Heart right ventricle (tissue), 16 donors: Measurements from ENCODE around the gene MMP12. TPM values are rescaled to one million over a fixed set of nuclear protein-coding genes. Genes with fewer than 3 reads are reported as not detected.

Source experiments
- ATAC-seq, 8 donors: fragments of 200-7000 bp; cut with Tn5 transposase; one replicate each; pipeline ENCODE4 v1.9.1; 2020; ENCODE audit warnings: mild to moderate bottlenecking in 8 of 8, moderate library complexity in 8 of 8, moderate number of reproducible peaks in 1 of 8
- DNase-seq, 2 donors: peaks; one replicate each; pipeline ENCODE4 v3.0.0-alpha.2; 2020
- H3K27ac ChIP-seq, 10 donors: fragments of 200-600 bp; sonication (generic) in 2 of 10; one replicate each; pipeline versions ENCODE4 v1.5.0 to v1.8.0; 2020 to 2022; ENCODE audit warnings: mild to moderate bottlenecking in 3 of 10
- H3K27me3 ChIP-seq, 7 donors: fragments of 200-600 bp; one replicate each; pipeline ENCODE4 v1.8.0; 2021 to 2022; ENCODE audit warnings: mild to moderate bottlenecking in 2 of 7
- H3K36me3 ChIP-seq, 9 donors: fragments of 200-600 bp; sonication (generic) in 1 of 9; one replicate each; pipeline versions ENCODE4 v1.5.0 to v1.8.0; 2020 to 2022; ENCODE audit warnings: mild to moderate bottlenecking in 2 of 9
- H3K4me1 ChIP-seq, 9 donors: fragments of 200-600 bp; sonication (generic) in 1 of 9; one replicate each; pipeline versions ENCODE4 v1.5.0 to v1.8.0; 2020 to 2022; ENCODE audit warnings: mild to moderate bottlenecking in 4 of 9
- H3K4me3 ChIP-seq, 10 donors: fragments of 200-600 bp; sonication (generic) in 2 of 10; one replicate each; pipeline versions ENCODE4 v1.5.0 to v1.8.0; 2020 to 2022; ENCODE audit warnings: mild to moderate bottlenecking in 7 of 10, moderate library complexity in 2 of 10
- H3K9me3 ChIP-seq, 11 donors: fragments of 200-600 bp in 10 of 11; sonication (generic) in 2 of 11; one replicate each; pipeline versions ENCODE4 v1.5.0 to v1.8.0; 2013 to 2022; ENCODE audit warnings: mild to moderate bottlenecking in 2 of 11, control low read depth in 1 of 11, moderate library complexity in 1 of 11
- WGBS, 2 donors: extraction: QIAGEN DNeasy Blood & Tissue Kit; methylation state at CpG; one replicate each; pipeline ENCODE4 v1.1.7; 2013; ENCODE audit warnings: inconsistent platforms in 1 of 2; 5-methylcytosine and 5-hydroxymethylcytosine counted together
- intact Hi-C, 10 donors: fragments of 100-400 bp; cut with DNase I; formaldehyde crosslinking; loops; one replicate each; pipeline versions ENCODE4 v1.11.1 to v1.14.2; 2022
- polyA plus RNA-seq, 2 donors: library from polyadenylated mRNA; stranded (reverse); fragments of 200-250 nt; gene quantifications; one replicate each; pipeline ENCODE4 v1.2.3, GENCODE V29; 2013
- total RNA-seq, 10 donors: library from RNA; stranded (reverse); fragmentation: NEBNext Ultra II Directional in 3 of 10; extraction: Animal tissue kit (Norgen Biotek cat#: 25700) in 3 of 10; gene quantifications; one replicate each; pipeline versions ENCODE4 v1.2.1 to v1.2.4, GENCODE V29; 2021 to 2023
- TF ChIP-seq, protein P1 (sequence below), 9 donors: fragments of 200-600 bp; sonication (generic) in 2 of 9; IDR thresholded peaks; one replicate each; pipeline versions ENCODE4 v1.5.0 to v1.8.0; 2021 to 2022; ENCODE audit warnings: antibody characterized with exemption in 9 of 9, mild to moderate bottlenecking in 5 of 9, moderate library complexity in 1 of 9
- donor health status: Arrhythmogenic right ventricular cardiomyopathy.
- donor health status: ischemic (EF 13 %, LVEDD 7.1; RV severe dilation, severe dysfunction).
- donor health status: healthy with polysubstance abuse.
- donor health status: DM: no; HTN: yes; CAD: no.
- donor health status: DM: no; HTN: no; CAD: no.
- donor health status: ischemic (EF 25% LVEDD 6.9; RV normal size, moderate dysfunction).
- donor health status: ischemic (EF 25% LVEDD 5.7; RV mildly dilated, moderate dysfunction).
- donor health status: healthy.
- donor health status: DM: yes; HTN: yes; CAD: no.
- donor health status: Ischemic cardiomyopathy.
- donor health status: ischemic (EF 35%, LVEDD 5.7; RV mildly dilated, moderate dysfunction).
- donor health status: nonischemic (EF 11% LVEDD 7.7; RV severe dilation, severe dysfunction).
- donor health status: DM: yes; HTN: yes; CAD: no.
- donor health status: PGD.
- donor health status: ischemic (EF 29% LVEDD 5.4; RV normal size, mild dysfunction).
- donor health status: nonischemic (EF 23%, LVEDD 6.1; RV moderate dilation, normal function).

The MMP12 gene
- total and polyA plus RNA-seq, 12 donors: 0.30 TPM; not detected in 11

DNA sequence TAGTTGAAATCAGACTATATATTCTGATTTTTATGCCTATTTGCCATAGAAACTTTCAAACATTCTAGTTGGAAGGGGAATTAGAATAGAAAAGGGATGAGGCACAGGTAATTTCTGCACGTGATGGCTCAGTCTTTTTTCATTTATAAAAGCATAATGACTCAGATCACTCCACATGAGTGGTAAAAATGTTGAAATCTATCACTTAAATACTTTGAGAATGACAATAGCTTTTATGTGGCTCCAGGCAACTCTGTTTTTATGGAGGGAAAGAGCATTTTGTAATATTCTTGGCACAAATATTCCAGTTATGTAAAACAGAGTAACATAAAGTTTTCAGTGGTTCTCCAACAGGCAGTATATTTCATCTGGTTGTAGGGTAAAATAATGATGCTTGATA is 25.5 kb downstream of the MMP12 start:
- Histone ChIP-seq H3K27ac (no peak overlapping the region), H3K9me3 (no peaks in the 10 kb centered on the region), H3K4me1 (no peaks in the 10 kb centered on the region), H3K4me3 (no peak overlapping the region), H3K36me3 (no peaks in the 10 kb centered on the region), H3K27me3 (peaks cover 0 to 11% (median 0%) of the 10 kb centered on the region in 7 donors)
- 55 to 81% methylated on average over 1 of the region's 1 CpG for whole genome bisulfite sequencing, 2 donors
- intact Hi-C loops: no loop called here
- ATAC-seq (no peak), DNase-seq (no peak)
- TF ChIP-seq, protein P1, sequence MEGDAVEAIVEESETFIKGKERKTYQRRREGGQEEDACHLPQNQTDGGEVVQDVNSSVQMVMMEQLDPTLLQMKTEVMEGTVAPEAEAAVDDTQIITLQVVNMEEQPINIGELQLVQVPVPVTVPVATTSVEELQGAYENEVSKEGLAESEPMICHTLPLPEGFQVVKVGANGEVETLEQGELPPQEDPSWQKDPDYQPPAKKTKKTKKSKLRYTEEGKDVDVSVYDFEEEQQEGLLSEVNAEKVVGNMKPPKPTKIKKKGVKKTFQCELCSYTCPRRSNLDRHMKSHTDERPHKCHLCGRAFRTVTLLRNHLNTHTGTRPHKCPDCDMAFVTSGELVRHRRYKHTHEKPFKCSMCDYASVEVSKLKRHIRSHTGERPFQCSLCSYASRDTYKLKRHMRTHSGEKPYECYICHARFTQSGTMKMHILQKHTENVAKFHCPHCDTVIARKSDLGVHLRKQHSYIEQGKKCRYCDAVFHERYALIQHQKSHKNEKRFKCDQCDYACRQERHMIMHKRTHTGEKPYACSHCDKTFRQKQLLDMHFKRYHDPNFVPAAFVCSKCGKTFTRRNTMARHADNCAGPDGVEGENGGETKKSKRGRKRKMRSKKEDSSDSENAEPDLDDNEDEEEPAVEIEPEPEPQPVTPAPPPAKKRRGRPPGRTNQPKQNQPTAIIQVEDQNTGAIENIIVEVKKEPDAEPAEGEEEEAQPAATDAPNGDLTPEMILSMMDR (IDR thresholded peaks at IDR 0.05): no peak

DNA sequence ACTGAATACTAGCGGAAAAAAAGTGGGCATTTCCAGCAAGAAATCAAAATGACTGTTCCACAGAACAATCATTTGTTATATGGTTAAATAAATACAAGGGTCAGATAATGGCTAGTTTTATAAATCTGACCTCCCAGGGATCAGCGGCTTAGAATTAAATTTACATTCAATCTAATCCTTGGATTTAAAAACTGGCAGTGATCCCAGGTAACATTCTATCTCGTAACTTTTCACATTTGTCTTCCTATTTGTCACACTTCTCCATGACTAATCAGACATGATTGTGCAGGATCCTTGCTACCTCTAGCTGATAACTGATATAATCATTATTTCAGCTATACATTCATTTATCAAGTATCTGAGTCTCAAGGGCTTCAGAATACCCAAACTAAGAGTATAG is 28.5 kb downstream of the MMP12 start:
- intact Hi-C loops: no loop called here
- 75 to 79% methylated on average over 3 of the region's 3 CpGs for WGBS, 2 donors
- Histone ChIP-seq H3K4me3 (no peak overlapping the region), H3K27ac (no peak overlapping the region), H3K9me3 (no peaks in the 10 kb centered on the region), H3K4me1 (no peaks in the 10 kb centered on the region), H3K27me3 (peaks cover 0 to 14% (median 0%) of the 10 kb centered on the region in 7 donors), H3K36me3 (no peaks in the 10 kb centered on the region)
- TF ChIP-seq, protein P1 (IDR thresholded peaks at IDR 0.05): no peak
- no peak for ATAC-seq
- DNase-seq: no peak

DNA sequence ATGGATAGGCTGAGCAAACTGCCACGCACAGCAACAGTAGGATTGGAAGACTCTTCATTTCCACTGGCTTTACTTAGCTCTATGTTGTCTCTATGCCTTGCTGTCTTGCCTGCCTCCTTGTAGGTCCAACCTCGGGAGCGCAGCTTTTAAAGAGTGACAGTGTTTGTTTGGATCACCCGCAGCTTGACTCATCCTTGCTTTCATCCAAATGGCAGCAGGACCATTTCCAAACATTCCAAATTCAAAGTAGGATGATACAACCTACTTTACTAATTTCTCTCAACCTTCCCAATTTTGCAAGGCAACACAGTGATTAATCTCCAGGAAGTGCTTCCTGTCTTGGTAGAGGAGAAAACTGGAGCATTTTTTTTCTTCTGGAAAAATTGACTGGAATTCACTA is 31.3 kb downstream of the MMP12 start, which contains the start of gene MMP3:
Gene MMP3 (minus strand): TSS at position 121 of the 400 bp plus-strand sequence. CDS start 63 bp downstream, at position 58.
- H3K36me3 ChIP-seq: no peaks in the 10 kb centered on the region
- no peak within 1 kb of the TSS for H3K27ac ChIP-seq
- H3K4me1 ChIP-seq: no peaks in the 10 kb centered on the region
- no peak within 1 kb of the TSS for H3K4me3 ChIP-seq
- no peak for ATAC-seq
- WGBS, 2 donors: 84 to 86% methylated on average over 4 of the region's 4 CpGs
- TF ChIP-seq, protein P1 (IDR thresholded peaks at IDR 0.05): no peak
- no peak for DNase-seq
- H3K27me3 ChIP-seq: peaks cover 0 to 14% (median 0%) of the 10 kb centered on the region in 7 donors
- intact Hi-C loops: no loop called here
- no peaks in the 10 kb centered on the region for H3K9me3 ChIP-seq

DNA sequence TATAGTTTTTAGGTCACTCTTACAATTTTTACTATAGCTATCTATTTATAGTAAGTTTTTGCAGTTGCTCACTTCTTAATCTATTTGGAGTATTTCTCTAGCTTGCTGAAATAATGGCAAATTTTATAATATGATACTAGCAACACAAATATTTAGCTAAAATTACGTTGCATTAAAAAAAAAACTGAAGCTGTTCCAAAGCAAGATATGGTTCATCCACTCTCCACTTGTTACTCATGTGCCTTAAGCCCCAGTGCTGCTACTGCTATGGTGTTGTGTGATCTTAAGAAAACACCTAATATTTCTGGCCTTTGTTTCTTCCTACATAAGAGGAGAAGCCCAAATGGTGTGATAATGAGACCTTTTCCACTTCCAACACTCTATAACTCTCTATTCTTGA is 31.9 kb downstream of the MMP12 start:
- Histone ChIP-seq H3K4me1 (no peaks in the 10 kb centered on the region), H3K4me3 (no peak overlapping the region), H3K27me3 (peaks cover 0 to 14% (median 0%) of the 10 kb centered on the region in 7 donors), H3K27ac (no peak overlapping the region), H3K9me3 (no peaks in the 10 kb centered on the region), H3K36me3 (no peaks in the 10 kb centered on the region)
- WGBS, 2 donors: 63 to 65% methylated on average over 1 of the region's 1 CpG
- TF ChIP-seq, protein P1 (IDR thresholded peaks at IDR 0.05): no peak
- intact Hi-C loops: no loop called here
- ATAC-seq (no peak), DNase-seq (no peak)
